Adrenal gland (tissue), 5 donors: ENCODE results near the gene SPAST.
"Not testable (repeated sequence)": the region's sequence is repeated elsewhere in the genome, so short reads cannot be mapped to it uniquely, and the experiment has no call there.

Source experiments
- CTCF ChIP-seq, 6 experiments: fragments of 450-650 bp in 4 of 6; fragments of 200-600 bp in 2 of 6; sonication (generic) in 1 of 6; IDR thresholded peaks; 1 replicate in 5 of 6; 2 replicates in 1 of 6; pipeline versions ENCODE4 v1.5.1 to v1.8.0; 2016 to 2021; ENCODE audit warnings: antibody characterized with exemption in 6 of 6, mild to moderate bottlenecking in 2 of 6, moderate library complexity in 1 of 6
- POLR2A ChIP-seq, 2 donors: fragments of 450-650 bp; IDR thresholded peaks; one replicate each; pipeline ENCODE4 v1.6.1; 2017; ENCODE audit warnings: antibody characterized with exemption in 2 of 2, mild to moderate bottlenecking in 2 of 2, moderate library complexity in 1 of 2
- donor health status: DM: no; HTN: no; CAD: no.

- not testable (repeated sequence) for TF ChIP-seq CTCF, POLR2A (IDR thresholded peaks at IDR 0.05)
These were observed 100.9 kb downstream of the SPAST start for GRCh38 chr2:32164254-32164653.
